Activated CD8-positive, alpha-beta memory T cell treated with anti-CD3 and anti-CD28 coated beads, Interleukin-2, amount 50 U/mL, for 4 hours (primary cell): ENCODE data around the gene TMED6.
A peak's percentile ranks its signal among the peaks of the same experiment; 100 is the strongest.

Experiments used
- DNase-seq: peaks from one replicate; pipeline ENCODE4 v3.0.0-alpha.2; 2020

TMED6 gene

GRCh38 chr16:69322343-69322742 is 29.2 kb downstream of the TMED6 start:
- DNase-seq, result no peak

GRCh38 chr16:69321080-69321479 is 30.5 kb downstream of the TMED6 start:
- DNase-seq, result no peak

- no peak for DNase-seq
Measured at GRCh38 chr16:69320740-69321073, 30.9 kb downstream of the TMED6 start.

- DNase-seq, result no peak
Measured at GRCh38 chr16:69319826-69320739, 31.5 kb downstream of the TMED6 start.

- DNase-seq, result no peak
Measured at GRCh38 chr16:69319381-69319780, 32.2 kb downstream of the TMED6 start.

GRCh38 chr16:69318911-69319289 is 32.7 kb downstream of the TMED6 start:
- no peak for DNase-seq

- no peak for DNase-seq
Measured at GRCh38 chr16:69318177-69318910, 33.2 kb downstream of the TMED6 start.

GRCh38 chr16:69316595-69317034 is 35.0 kb downstream of the TMED6 start:
- DNase-seq, result no peak

- no peak for DNase-seq
Measured at GRCh38 chr16:69315486-69316311, 35.9 kb downstream of the TMED6 start.

- DNase-seq, result no peak
Measured at GRCh38 chr16:69314534-69314933, 37.1 kb downstream of the TMED6 start.

- no peak for DNase-seq
Measured at GRCh38 chr16:69313469-69313868, 38.1 kb downstream of the TMED6 start.

- peak; percentile 48 for DNase-seq
Measured at GRCh38 chr16:69311533-69312387, 39.8 kb downstream of the TMED6 start.

GRCh38 chr16:69310653-69311532 is 40.7 kb downstream of the TMED6 start, which contains the start of gene VPS4A:
Gene VPS4A, plus strand, starts transcription at chr16:69311350. Its CDS starts 162 bp downstream, at chr16:69311512.
- DNase-seq, result peak; percentile 98

GRCh38 chr16:69309316-69309715 is 42.3 kb downstream of the TMED6 start:
- DNase-seq, result no peak

GRCh38 chr16:69307856-69308255 is 43.7 kb downstream of the TMED6 start:
- DNase-seq, result no peak

GRCh38 chr16:69307091-69307490 is 44.5 kb downstream of the TMED6 start:
- no peak for DNase-seq

GRCh38 chr16:69306031-69306430 is 45.6 kb downstream of the TMED6 start:
- DNase-seq, result no peak

- no peak for DNase-seq
Measured at GRCh38 chr16:69302301-69302700, 49.3 kb downstream of the TMED6 start.

GRCh38 chr16:69301861-69302260 is 49.7 kb downstream of the TMED6 start:
- no peak for DNase-seq

- DNase-seq, result no peak
Measured at GRCh38 chr16:69301187-69301586, 50.4 kb downstream of the TMED6 start.

GRCh38 chr16:69298261-69298660 is 53.3 kb downstream of the TMED6 start:
- no peak for DNase-seq
